PC-9 (cell line): ENCODE measurements around the gene GNLY. TPM values are rescaled to one million over a fixed set of nuclear protein-coding genes. Genes with fewer than 3 reads are reported as not detected.

Source experiments
- BruUV-seq: library from RNA; stranded (reverse); fragments of 400-500 nt; replicated peaks from 2 replicates; lab custom pipeline; 2021; lab: Mats Ljungman, UMichigan
- CTCF ChIA-PET: fragments of 300-600 bp; sonication (Branson Sonifier 250); formaldehyde crosslinking; loops from one replicate; lab custom pipeline; 2022; ENCODE audit warnings: antibody characterized with exemption; lab: Charles Lee
- POLR2A ChIA-PET: fragments of 300-600 bp; sonication (Branson Sonifier 250); formaldehyde crosslinking; loops from one replicate; lab custom pipeline; 2022; ENCODE audit warnings: antibody characterized with exemption; ENCODE audit not compliant: unreplicated experiment; lab: Charles Lee
- DNase-seq, 2 experiments: peaks; one replicate each; pipeline versions ENCODE4 v3.0.0 to v3.0.0-alpha.2; 2015 to 2022; ENCODE audit warnings: mixed read lengths in 1 of 2
- H2AFZ ChIP-seq: fragments of 200-600 bp; sonication (generic); 2 replicates; pipeline ENCODE4 v1.8.1; 2017; ENCODE audit warnings: antibody characterized with exemption
- H3F3A ChIP-seq: fragments of 200-600 bp; sonication (generic); 2 replicates; pipeline ENCODE4 v1.8.1; 2017; ENCODE audit warnings: antibody characterized with exemption, mild to moderate bottlenecking, low read depth; ENCODE audit not compliant: insufficient read depth
- H3K27ac ChIP-seq: fragments of 200-600 bp; sonication (generic); 2 replicates; pipeline ENCODE4 v1.6.1; 2016; ENCODE audit warnings: mixed run types
- H3K27me3 ChIP-seq: fragments of 200-600 bp; sonication (generic); 2 replicates; pipeline ENCODE4 v1.6.1; 2016; ENCODE audit warnings: low read depth, mixed run types; ENCODE audit not compliant: insufficient read depth
- H3K36me3 ChIP-seq: fragments of 200-600 bp; sonication (generic); 2 replicates; pipeline ENCODE4 v1.6.1; 2016; ENCODE audit warnings: low read depth, mixed run types
- H3K4me1 ChIP-seq: fragments of 200-600 bp; sonication (generic); replicated peaks from 2 replicates; pipeline ENCODE4 v1.6.1; 2016; ENCODE audit warnings: mixed run types; ENCODE audit not compliant: insufficient read depth
- H3K4me2 ChIP-seq: fragments of 200-600 bp; sonication (generic); 2 replicates; pipeline ENCODE4 v1.6.1; 2017; ENCODE audit warnings: mixed run types
- H3K4me3 ChIP-seq: fragments of 200-600 bp; sonication (generic); 2 replicates; pipeline ENCODE4 v1.6.1; 2016; ENCODE audit warnings: mixed run types
- H3K79me2 ChIP-seq: fragments of 200-600 bp; sonication (generic); 2 replicates; pipeline ENCODE4 v1.6.1; 2017; ENCODE audit warnings: low read depth, mixed run types
- H3K9me2 ChIP-seq: fragments of 200-600 bp; sonication (generic); 2 replicates; pipeline ENCODE4 v1.8.1; 2017; ENCODE audit warnings: mild to moderate bottlenecking; ENCODE audit not compliant: insufficient read depth
- H3K9me3 ChIP-seq: fragments of 200-600 bp; sonication (generic); 2 replicates; pipeline ENCODE4 v1.8.1; 2016; ENCODE audit warnings: low read depth; ENCODE audit not compliant: insufficient read depth
- H4K20me1 ChIP-seq: fragments of 200-600 bp; sonication (generic); 2 replicates; pipeline ENCODE4 v1.8.1; 2017; ENCODE audit not compliant: insufficient read depth
- EZH2 ChIP-seq: fragments of 200-600 bp; sonication (generic); IDR thresholded peaks from 2 replicates; pipeline ENCODE4 v1.8.0; 2017; ENCODE audit warnings: antibody characterized with exemption, low read depth
- intact Hi-C: fragments of 100-400 bp; cut with micrococcal nuclease; formaldehyde crosslinking; loops from one replicate; pipeline ENCODE4 v1.10.0; 2022; ENCODE audit not compliant: unreplicated experiment
- total RNA-seq: library from RNA; stranded (reverse); gene quantifications from 2 replicates; pipeline ENCODE4 v1.2.3, GENCODE V29; 2021
- TF ChIP-seq, protein P1 (sequence below): fragments of 200-600 bp; sonication (generic); conservative IDR thresholded peaks from 2 replicates; pipeline ENCODE4 v1.6.1; 2017; ENCODE audit warnings: mixed run types, antibody characterized with exemption, mild to moderate bottlenecking, moderate library complexity

The GNLY gene
- total RNA-seq, 1 experiment from 2014 or later, result not detected

DNA sequence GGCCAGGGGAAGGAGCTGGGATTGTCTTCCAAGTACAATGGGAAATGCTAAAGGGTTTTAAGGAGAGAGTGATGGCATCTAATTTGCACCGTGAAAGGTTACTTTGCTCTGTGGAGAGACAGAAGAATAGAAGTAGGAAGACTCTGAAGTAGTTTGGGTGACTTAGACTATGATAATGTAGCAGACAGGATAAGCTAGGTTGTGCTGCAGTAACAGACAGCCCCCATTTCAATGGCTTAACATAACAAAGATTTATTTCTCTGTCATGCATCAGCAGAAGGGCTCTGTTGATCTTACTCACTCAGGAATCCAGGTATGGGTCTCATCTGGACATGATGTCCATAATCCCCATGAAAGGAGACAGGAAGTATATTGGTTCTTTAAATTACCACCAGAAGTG lies 26.4 kb downstream of the GNLY start:
- Histone ChIP-seq H3K27ac (no peak overlapping the region), H2AFZ (no peak overlapping the region), H3K4me3 (no peak overlapping the region), H3K79me2 (no peaks in the 10 kb centered on the region), H3K9me2 (no peaks in the 10 kb centered on the region), H3F3A (no peaks in the 10 kb centered on the region), H3K4me1 (no peaks in the 10 kb centered on the region), H3K9me3 (no peaks in the 10 kb centered on the region), H4K20me1 (no peaks in the 10 kb centered on the region), H3K4me2 (no peak overlapping the region), H3K36me3 (no peaks in the 10 kb centered on the region), H3K27me3 (no peaks in the 10 kb centered on the region)
- POLR2A ChIA-PET, result interaction anchor here (0.6 kb wide), 1 partner anchor 160 kb away, joined by 3 read pairs; no protein-coding TSS in a partner anchor
- intact Hi-C loops, result no loop called here
- CTCF ChIA-PET, result no interaction called here
- no TSS peak for BruUV-seq
- DNase-seq, result no peak
- TF ChIP-seq EZH2, result no peak
- TF ChIP-seq, protein P1, sequence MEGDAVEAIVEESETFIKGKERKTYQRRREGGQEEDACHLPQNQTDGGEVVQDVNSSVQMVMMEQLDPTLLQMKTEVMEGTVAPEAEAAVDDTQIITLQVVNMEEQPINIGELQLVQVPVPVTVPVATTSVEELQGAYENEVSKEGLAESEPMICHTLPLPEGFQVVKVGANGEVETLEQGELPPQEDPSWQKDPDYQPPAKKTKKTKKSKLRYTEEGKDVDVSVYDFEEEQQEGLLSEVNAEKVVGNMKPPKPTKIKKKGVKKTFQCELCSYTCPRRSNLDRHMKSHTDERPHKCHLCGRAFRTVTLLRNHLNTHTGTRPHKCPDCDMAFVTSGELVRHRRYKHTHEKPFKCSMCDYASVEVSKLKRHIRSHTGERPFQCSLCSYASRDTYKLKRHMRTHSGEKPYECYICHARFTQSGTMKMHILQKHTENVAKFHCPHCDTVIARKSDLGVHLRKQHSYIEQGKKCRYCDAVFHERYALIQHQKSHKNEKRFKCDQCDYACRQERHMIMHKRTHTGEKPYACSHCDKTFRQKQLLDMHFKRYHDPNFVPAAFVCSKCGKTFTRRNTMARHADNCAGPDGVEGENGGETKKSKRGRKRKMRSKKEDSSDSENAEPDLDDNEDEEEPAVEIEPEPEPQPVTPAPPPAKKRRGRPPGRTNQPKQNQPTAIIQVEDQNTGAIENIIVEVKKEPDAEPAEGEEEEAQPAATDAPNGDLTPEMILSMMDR, result no peak

DNA sequence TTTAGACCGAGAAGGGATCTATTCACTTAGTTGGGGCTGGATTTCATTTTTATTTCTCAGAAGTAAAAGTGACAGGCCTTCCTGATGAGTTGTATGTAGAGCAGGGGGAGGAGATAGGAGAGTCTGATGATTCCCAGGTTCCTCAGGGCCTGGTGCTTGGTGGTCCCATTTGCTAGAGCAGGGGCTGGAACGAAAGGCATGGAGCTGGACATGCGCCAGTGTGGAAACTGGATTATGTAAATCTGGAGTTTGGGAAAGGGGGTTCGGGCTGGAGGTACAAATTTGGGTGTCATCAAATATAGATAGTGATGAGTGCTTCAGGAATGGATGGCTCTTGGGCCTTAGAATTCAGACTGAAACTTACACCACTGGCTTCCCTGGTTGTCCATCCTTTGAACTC lies 27.5 kb downstream of the GNLY start:
- H3K9me3 ChIP-seq, result no peaks in the 10 kb centered on the region
- no peak overlapping the region for H3K4me2 ChIP-seq
- H4K20me1 ChIP-seq, result no peaks in the 10 kb centered on the region
- DNase-seq, result no peak
- H2AFZ ChIP-seq, result no peak overlapping the region
- TF ChIP-seq, protein P1, result no peak
- TF ChIP-seq EZH2, result no peak
- H3K79me2 ChIP-seq, result no peaks in the 10 kb centered on the region
- H3K9me2 ChIP-seq, result no peaks in the 10 kb centered on the region
- no TSS peak for BruUV-seq
- H3K36me3 ChIP-seq, result no peaks in the 10 kb centered on the region
- H3K27ac ChIP-seq, result no peak overlapping the region
- no peaks in the 10 kb centered on the region for H3K4me1 ChIP-seq
- intact Hi-C loops, result no loop called here
- POLR2A ChIA-PET, result no interaction called here
- CTCF ChIA-PET, result no interaction called here
- H3K4me3 ChIP-seq, result no peak overlapping the region
- H3K27me3 ChIP-seq, result no peaks in the 10 kb centered on the region
- H3F3A ChIP-seq, result no peaks in the 10 kb centered on the region

DNA sequence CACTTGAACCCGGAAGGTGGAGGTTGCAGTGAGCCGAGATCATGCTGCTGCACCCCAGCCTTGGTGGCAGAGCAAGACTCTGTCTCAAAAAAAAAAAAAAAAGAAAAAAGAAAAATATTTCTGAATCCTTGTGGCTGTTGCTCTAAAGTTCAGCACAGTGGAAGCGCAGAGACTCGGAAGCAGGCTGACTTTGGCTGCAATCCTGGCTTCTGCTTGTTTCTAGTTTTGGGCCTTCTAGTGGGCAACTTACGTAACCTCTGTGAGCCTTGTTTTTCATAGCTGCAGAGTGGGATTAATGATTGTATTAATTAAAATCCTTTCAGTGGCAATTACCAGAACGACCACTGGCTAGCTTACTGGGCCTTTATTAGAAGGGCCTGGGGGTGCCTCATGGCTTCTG lies 28.4 kb downstream of the GNLY start:
- ChIA-PET POLR2A (no interaction called here), CTCF (no interaction called here)
- H3K27me3 ChIP-seq, result no peaks in the 10 kb centered on the region
- TF ChIP-seq, protein P1, result no peak
- no peak for TF ChIP-seq EZH2
- no peaks in the 10 kb centered on the region for H3F3A ChIP-seq
- no peak for DNase-seq
- no peaks in the 10 kb centered on the region for H3K9me2 ChIP-seq
- no TSS peak for BruUV-seq
- no peak overlapping the region for H3K4me3 ChIP-seq
- H2AFZ ChIP-seq, result no peak overlapping the region
- no peak overlapping the region for H3K27ac ChIP-seq
- H3K36me3 ChIP-seq, result no peaks in the 10 kb centered on the region
- no peak overlapping the region for H3K4me2 ChIP-seq
- no peaks in the 10 kb centered on the region for H3K9me3 ChIP-seq
- no peaks in the 10 kb centered on the region for H4K20me1 ChIP-seq
- H3K79me2 ChIP-seq, result no peaks in the 10 kb centered on the region
- H3K4me1 ChIP-seq, result no peaks in the 10 kb centered on the region
- intact Hi-C loops, result no loop called here
